GM12878 (cell line): ENCODE measurements around the gene PRPF18. TPM values are rescaled to one million over a fixed set of nuclear protein-coding genes. Genes with fewer than 3 reads are reported as not detected.

ENCODE experiments used
- ATAC-seq: fragments of 200-7000 bp; cut with Tn5 transposase; 3 replicates; pipeline ENCODE4 v1.9.1; 2020; ENCODE audit warnings: mild to moderate bottlenecking, moderate library complexity
- BruUV-seq: library from RNA; stranded (reverse); fragments of 400-500 nt; replicated peaks from 2 replicates; lab custom pipeline; 2021; lab: Mats Ljungman, UMichigan
- CTCF ChIA-PET: fragments of 300-600 bp; sonication (Branson Sonifier 250); formaldehyde crosslinking; extraction: SDS; loops from one replicate; lab custom pipeline; 2021; ENCODE audit warnings: inconsistent platforms; lab: Yijun Ruan, JAX
- POLR2A ChIA-PET: fragments of 350-600 bp; formaldehyde crosslinking; extraction: SDS; loops from one replicate; lab custom pipeline; 2021; ENCODE audit warnings: inconsistent platforms; lab: Charles Lee
- RAD21 ChIA-PET: fragments of 300-600 bp; sonication (Branson Sonifier 250); formaldehyde crosslinking; loops from one replicate; lab custom pipeline; 2023; ENCODE audit warnings: antibody characterized with exemption; ENCODE audit not compliant: unreplicated experiment; lab: Charles Lee
- SMC1A ChIA-PET: fragments of 300-600 bp; sonication (Branson Sonifier 250); formaldehyde crosslinking; loops from one replicate; lab custom pipeline; 2023; ENCODE audit not compliant: unreplicated experiment, uncharacterized antibody; lab: Charles Lee
- DNase-seq: peaks from one replicate; pipeline ENCODE4 v3.0.0-alpha.2; 2011; ENCODE audit warnings: low read depth, low spot score
- FAIRE-seq: peaks from 3 replicates; lab custom pipeline; 2011; peaks lifted over from hg19 to GRCh38; lab: Jason Lieb, UNC
- H2AFZ ChIP-seq: 2 replicates; pipeline ENCODE4 v1.6.0; 2011; ENCODE audit warnings: low read depth, low read length, control low read depth; ENCODE audit not compliant: control insufficient read depth
- H3K27ac ChIP-seq: 2 replicates; pipeline ENCODE4 v1.5.1; 2011; ENCODE audit warnings: control low read depth; ENCODE audit not compliant: control insufficient read depth, insufficient read depth
- H3K27me3 ChIP-seq, 2 experiments: replicated peaks in 1 of 2; 2 replicates each; pipeline versions ENCODE4 v1.6.0 to v1.6.1; 2011; ENCODE audit warnings: low read length in 1 of 2; ENCODE audit not compliant: control insufficient read depth in 2 of 2, insufficient read depth in 2 of 2
- H3K36me3 ChIP-seq, 2 experiments: 2 replicates each; pipeline ENCODE4 v1.5.1; 2011; ENCODE audit warnings: low read length in 1 of 2; ENCODE audit not compliant: control insufficient read depth in 2 of 2, insufficient read depth in 2 of 2
- H3K4me1 ChIP-seq: 2 replicates; pipeline ENCODE4 v1.6.1; 2011; ENCODE audit warnings: mild to moderate bottlenecking, low read length, moderate library complexity, mixed read lengths; ENCODE audit not compliant: control insufficient read depth, insufficient read depth
- H3K4me2 ChIP-seq: 2 replicates; pipeline ENCODE4 v1.6.0; 2011; ENCODE audit warnings: control low read depth; ENCODE audit not compliant: control insufficient read depth, insufficient read depth
- H3K4me3 ChIP-seq: fragments of 200-600 bp; sonication (generic); 2 replicates; pipeline ENCODE4 v1.5.1; 2016
- H3K79me2 ChIP-seq: 2 replicates; pipeline ENCODE4 v1.6.0; 2011; ENCODE audit warnings: low read length; ENCODE audit not compliant: control insufficient read depth, insufficient read depth
- H3K9ac ChIP-seq: 2 replicates; pipeline ENCODE4 v1.8.0; 2011; ENCODE audit warnings: low read length, control low read depth, mixed read lengths; ENCODE audit not compliant: control insufficient read depth, insufficient read depth
- H3K9me3 ChIP-seq: replicated peaks from 3 replicates; pipeline ENCODE4 v1.5.1; 2011; ENCODE audit warnings: mild to moderate bottlenecking, low read length; ENCODE audit not compliant: control insufficient read depth, insufficient read depth
- H4K20me1 ChIP-seq: 2 replicates; pipeline ENCODE4 v1.6.0; 2011; ENCODE audit not compliant: control insufficient read depth, insufficient read depth
- BHLHE40 ChIP-seq, 2 experiments: fragments of 450-650 bp in 1 of 2; IDR thresholded peaks; 2 replicates each; pipeline ENCODE4 v1.6.1; 2011 to 2017; ENCODE audit warnings: low read depth in 2 of 2, borderline replicate concordance in 1 of 2, improper control_type of control experiment in 1 of 2, low read length in 1 of 2, mild to moderate bottlenecking in 1 of 2
- EED ChIP-seq: sonication (generic); IDR thresholded peaks from 2 replicates; pipeline ENCODE4 v1.6.1; 2016; ENCODE audit warnings: antibody characterized with exemption, low read depth
- FOXK2 ChIP-seq: fragments of 450-650 bp; IDR thresholded peaks from 2 replicates; pipeline ENCODE4 v1.6.1; 2017; ENCODE audit warnings: mild to moderate bottlenecking, moderate library complexity
- MTA3 ChIP-seq: IDR thresholded peaks from 2 replicates; pipeline ENCODE4 v1.6.1; 2012; ENCODE audit warnings: low read length, inconsistent platforms, borderline replicate concordance
- NFXL1 ChIP-seq: fragments of 450-650 bp; IDR thresholded peaks from 2 replicates; pipeline ENCODE4 v1.6.1; 2017; ENCODE audit warnings: antibody characterized with exemption, mild to moderate bottlenecking, borderline replicate concordance
- NFYB ChIP-seq: IDR thresholded peaks from 2 replicates; pipeline ENCODE4 v1.6.1; 2011; ENCODE audit warnings: low read depth, mild to moderate bottlenecking, low read length, improper control_type of control experiment, moderate library complexity; ENCODE audit not compliant: insufficient read depth
- ZNF274 ChIP-seq: IDR thresholded peaks from one replicate; pipeline ENCODE4 v1.8.0; 2011; ENCODE audit not compliant: insufficient read length, insufficient read depth
- WGBS: methylation state at CpG from one replicate; pipeline ENCODE4 v1.1.6; 2016; ENCODE audit warnings: low lambda C conversion rate; ENCODE audit not compliant: insufficient replicate concordance, insufficient coverage; ENCODE audit errors: missing lambda C conversion rate; 5-methylcytosine and 5-hydroxymethylcytosine counted together
- in situ Hi-C: fragments of 300-500 bp; cut with MboI; formaldehyde crosslinking; loops from 9 replicates; pipeline ENCODE4 v1.14.3; 2018; ENCODE audit warnings: mixed read lengths
- intact Hi-C: fragments of 100-400 bp; cut with micrococcal nuclease; formaldehyde crosslinking; loops from one replicate; pipeline ENCODE4 v1.14.2; 2022; ENCODE audit not compliant: unreplicated experiment
- polyA plus RNA-seq, 11 experiments: library from polyadenylated mRNA; depleted of rRNA in 4 of 11; unstranded in 6 of 11; stranded (reverse) in 5 of 11; fragments of >200 nt; fragmentation: Nextera tagmentation in 4 of 11; fragmentation: Illumina TruSeq in 1 of 11; extraction: Ambion mirVana in 4 of 11; extraction: Trizol in 1 of 11; gene quantifications; 1 replicate in 1 of 11; 2 replicates in 10 of 11; pipeline versions ENCODE4 v1.2.1 to v1.2.3, GENCODE V29; 2011 to 2016; ENCODE audit warnings: inconsistent platforms in 2 of 11, missing spikeins in 2 of 11, low read depth in 1 of 11
- total RNA-seq, 4 experiments: library from RNA; depleted of rRNA in 3 of 4; stranded (reverse); fragments of >200 nt in 3 of 4; fragmentation: Illumina TruSeq in 1 of 4; extraction: Trizol in 1 of 4; gene quantifications; 2 replicates each; pipeline versions ENCODE4 v1.2.1 to v1.2.3, GENCODE V29; 2013 to 2021
- TF ChIP-seq, protein P1 (sequence below): fragments of 450-650 bp; IDR thresholded peaks from 2 replicates; pipeline ENCODE4 v1.6.1; 2016; ENCODE audit warnings: mild to moderate bottlenecking
- TF ChIP-seq, protein P2 (sequence below): fragments of 450-650 bp; IDR thresholded peaks from 2 replicates; pipeline ENCODE4 v1.6.1; 2017; ENCODE audit warnings: mild to moderate bottlenecking
- TF ChIP-seq, protein P3 (sequence below): IDR thresholded peaks from 2 replicates; pipeline ENCODE4 v1.6.1; 2012; ENCODE audit warnings: low read depth, low read length, improper control_type of control experiment

Gene PRPF18
- total and polyA plus RNA-seq, 10 of the 15 experiments (the other 5 are each of a cell fraction or from before 2014, with no cell fraction given): 15.6 to 35.8 (median 28.8) TPM

DNA sequence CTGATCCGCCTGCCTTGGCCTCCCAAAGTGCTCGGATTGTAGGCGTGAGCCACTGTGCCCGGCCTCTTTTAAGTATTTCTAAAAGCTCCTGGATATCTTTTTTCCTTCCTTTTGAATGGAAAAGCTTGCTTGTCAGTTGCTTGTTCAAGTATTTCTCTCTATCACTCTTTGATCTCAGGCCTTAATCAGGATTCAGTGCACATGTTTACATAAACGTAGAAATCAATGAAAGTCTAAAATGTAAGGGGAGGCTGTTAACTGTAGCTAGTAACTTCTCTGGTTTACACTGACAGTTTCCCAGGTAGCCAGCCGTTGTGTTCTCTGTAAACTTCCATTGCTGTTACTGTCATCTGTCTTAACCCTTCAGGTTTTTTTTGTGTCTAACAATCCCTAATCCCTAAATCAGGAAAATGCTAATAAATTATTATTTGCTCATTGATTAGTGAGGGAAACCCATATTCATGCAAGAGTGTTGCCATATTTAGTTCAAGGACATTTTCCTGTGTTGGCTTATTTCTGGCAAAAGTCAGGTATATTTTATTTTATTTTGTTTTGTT is 1.5 kb upstream of the PRPF18 start:
- Histone ChIP-seq H4K20me1 (no peaks in the 10 kb centered on the region), H3K9me3 (no peaks in the 10 kb centered on the region), H3K27ac (no peak overlapping the region), H3K4me3 (no peak overlapping the region), H3K27me3 (no peaks in the 10 kb centered on the region), H3K9ac (no peak overlapping the region), H2AFZ (no peak overlapping the region)
- in situ Hi-C loops: no loop called here
- no peak for ATAC-seq
- ChIA-PET SMC1A (no interaction called here), CTCF (interaction anchor here (0.6 to 3.4 kb wide), 4 partner anchors 11 to 1472 kb away, joined by 5 to 16 read pairs (median 12); no protein-coding TSS in a partner anchor)
- intact Hi-C loops: loop anchor here (5.0 kb wide), 1 partner anchor 192 kb away; no protein-coding TSS in a partner anchor
- no TSS peak for BruUV-seq
- no peak for FAIRE-seq
- TF ChIP-seq NFXL1 (no peak), NFYB (no peak), BHLHE40 (IDR thresholded peaks at IDR 0.05; ENCODE audit: borderline replicate concordance in 1 of 2, low read depth in 2 of 2, low read length in 1 of 2) (no peak), FOXK2 (no peak), MTA3 (no peak), EED (no peak), ZNF274 (no peak)
- TF ChIP-seq, protein P1, sequence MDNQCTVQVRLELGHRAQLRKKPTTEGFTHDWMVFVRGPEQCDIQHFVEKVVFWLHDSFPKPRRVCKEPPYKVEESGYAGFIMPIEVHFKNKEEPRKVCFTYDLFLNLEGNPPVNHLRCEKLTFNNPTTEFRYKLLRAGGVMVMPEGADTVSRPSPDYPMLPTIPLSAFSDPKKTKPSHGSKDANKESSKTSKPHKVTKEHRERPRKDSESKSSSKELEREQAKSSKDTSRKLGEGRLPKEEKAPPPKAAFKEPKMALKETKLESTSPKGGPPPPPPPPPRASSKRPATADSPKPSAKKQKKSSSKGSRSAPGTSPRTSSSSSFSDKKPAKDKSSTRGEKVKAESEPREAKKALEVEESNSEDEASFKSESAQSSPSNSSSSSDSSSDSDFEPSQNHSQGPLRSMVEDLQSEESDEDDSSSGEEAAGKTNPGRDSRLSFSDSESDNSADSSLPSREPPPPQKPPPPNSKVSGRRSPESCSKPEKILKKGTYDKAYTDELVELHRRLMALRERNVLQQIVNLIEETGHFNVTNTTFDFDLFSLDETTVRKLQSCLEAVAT: no peak
- TF ChIP-seq, protein P2, sequence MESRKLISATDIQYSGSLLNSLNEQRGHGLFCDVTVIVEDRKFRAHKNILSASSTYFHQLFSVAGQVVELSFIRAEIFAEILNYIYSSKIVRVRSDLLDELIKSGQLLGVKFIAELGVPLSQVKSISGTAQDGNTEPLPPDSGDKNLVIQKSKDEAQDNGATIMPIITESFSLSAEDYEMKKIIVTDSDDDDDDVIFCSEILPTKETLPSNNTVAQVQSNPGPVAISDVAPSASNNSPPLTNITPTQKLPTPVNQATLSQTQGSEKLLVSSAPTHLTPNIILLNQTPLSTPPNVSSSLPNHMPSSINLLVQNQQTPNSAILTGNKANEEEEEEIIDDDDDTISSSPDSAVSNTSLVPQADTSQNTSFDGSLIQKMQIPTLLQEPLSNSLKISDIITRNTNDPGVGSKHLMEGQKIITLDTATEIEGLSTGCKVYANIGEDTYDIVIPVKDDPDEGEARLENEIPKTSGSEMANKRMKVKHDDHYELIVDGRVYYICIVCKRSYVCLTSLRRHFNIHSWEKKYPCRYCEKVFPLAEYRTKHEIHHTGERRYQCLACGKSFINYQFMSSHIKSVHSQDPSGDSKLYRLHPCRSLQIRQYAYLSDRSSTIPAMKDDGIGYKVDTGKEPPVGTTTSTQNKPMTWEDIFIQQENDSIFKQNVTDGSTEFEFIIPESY: no peak
- TF ChIP-seq, protein P3, sequence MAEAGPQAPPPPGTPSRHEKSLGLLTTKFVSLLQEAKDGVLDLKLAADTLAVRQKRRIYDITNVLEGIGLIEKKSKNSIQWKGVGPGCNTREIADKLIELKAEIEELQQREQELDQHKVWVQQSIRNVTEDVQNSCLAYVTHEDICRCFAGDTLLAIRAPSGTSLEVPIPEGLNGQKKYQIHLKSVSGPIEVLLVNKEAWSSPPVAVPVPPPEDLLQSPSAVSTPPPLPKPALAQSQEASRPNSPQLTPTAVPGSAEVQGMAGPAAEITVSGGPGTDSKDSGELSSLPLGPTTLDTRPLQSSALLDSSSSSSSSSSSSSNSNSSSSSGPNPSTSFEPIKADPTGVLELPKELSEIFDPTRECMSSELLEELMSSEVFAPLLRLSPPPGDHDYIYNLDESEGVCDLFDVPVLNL: no peak
- TF ChIP-seq, all 136 proteins: peak for 0
- 40% methylated on average over 6 of the region's 6 CpGs for WGBS
- Histone ChIP-seq H3K36me3 (no peaks in the 10 kb centered on the region), H3K4me1 (no peaks in the 10 kb centered on the region), H3K4me2 (no peak overlapping the region), H3K79me2 (peaks cover 13% of the 10 kb centered on the region)
- DNase-seq: no peak
- ChIA-PET RAD21 (interaction anchor here (0.6 kb wide), 1 partner anchor 214 kb away, joined by 4 read pairs; no protein-coding TSS in a partner anchor), POLR2A (interaction anchor here (0.7 kb wide), 1 partner anchor 1572 kb away, joined by 3 read pairs; no protein-coding TSS in a partner anchor)
